NCI-H2196 (cell line): ENCODE measurements around the gene DGCR2.

ENCODE experiments used
- DNase-seq: peaks from one replicate; lab custom pipeline; 2025; ENCODE audit not compliant: unreplicated experiment; lab: John Stamatoyannopoulos, UW

DGCR2 gene

DNA sequence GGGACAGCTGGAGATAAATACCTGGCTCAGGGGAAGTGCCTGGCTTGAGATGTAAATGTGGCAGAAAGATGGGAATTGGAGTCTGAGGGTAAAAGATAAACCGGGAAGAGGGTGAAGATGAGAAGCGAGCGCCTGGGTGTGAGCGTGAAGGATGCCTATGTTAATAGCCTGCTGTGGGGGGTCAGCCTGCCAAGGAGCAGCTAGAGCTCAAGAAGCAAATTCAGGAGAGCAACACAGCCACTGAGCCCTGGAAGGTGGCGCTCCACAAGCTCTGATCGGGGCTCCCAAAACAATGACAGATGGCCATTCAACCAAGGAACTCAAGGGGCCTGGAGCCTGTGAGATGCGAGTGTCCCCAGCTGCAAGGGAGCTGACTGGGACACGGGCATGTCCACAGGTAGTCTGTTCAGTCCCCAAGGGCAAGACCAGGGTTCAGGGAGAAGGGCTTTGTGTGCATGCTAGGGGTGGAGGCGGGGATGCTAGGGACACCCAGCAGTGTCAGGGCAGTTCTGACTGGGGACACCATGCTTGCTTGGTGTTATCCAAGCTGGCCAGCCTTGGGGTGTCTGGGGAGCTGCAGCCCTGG lies 25.1 kb upstream of the DGCR2 start:
- DNase-seq: no peak

DNA sequence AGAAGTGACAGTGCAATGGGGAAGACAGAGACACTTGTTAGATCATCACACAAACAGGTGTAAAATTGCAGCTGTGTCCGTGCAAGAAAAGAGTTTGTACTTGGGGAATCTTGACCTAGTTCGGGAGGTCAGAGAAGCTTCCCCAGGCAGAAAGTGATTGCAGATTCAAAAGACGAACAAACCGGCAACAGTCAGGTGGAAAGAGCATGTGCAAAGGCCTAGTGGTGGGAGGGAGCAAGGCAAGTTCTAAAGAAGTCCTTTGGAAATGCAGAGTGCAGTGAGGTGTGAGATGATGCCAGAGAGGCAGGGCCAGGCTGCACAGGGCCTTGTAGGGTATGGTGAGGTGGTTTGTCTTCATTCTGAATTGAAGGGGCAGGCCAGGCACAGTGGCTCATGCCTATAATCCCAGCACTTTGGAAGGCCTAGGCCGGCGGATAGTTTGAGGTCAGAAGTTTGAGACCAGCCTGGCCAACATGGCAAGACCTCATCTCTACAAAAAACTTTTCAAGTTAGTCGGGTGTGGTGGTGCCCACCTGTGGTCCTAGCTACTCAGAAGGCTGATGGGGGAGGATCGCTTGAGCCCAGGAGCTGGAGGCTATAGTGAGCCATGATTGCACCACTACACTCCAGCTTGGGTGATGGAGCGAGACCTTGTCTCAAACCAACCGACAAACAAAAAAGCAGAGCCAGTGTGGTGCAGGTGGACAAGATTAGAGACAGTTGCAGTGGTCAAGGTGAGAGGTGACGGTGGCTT lies 24.2 kb upstream of the DGCR2 start:
- no peak for DNase-seq

DNA sequence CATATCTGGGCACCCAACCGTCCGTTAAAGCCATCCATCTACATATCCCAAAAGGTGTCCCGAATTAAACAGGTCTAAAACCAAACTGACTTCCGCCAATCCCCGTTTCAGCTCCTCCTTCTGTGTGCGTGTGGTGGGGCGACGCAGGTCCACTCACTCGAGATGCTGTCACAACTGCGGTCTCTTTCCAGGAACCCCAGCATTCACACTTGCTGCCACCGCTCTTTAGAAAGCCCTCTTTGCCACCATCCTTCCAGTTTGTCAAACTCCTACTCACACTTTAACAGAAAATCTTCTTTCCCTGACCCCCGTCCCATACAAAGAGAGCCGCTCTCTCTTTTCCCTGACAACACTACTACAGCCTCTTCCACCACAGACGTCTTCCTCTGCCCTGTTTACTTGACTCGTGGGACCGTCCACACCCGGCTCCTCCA lies 21.8 kb upstream of the DGCR2 start:
- DNase-seq: no peak

GRCh38 chr22:19143212-19143611 lies 21.0 kb upstream of the DGCR2 start:
- DNase-seq: no peak

DNA sequence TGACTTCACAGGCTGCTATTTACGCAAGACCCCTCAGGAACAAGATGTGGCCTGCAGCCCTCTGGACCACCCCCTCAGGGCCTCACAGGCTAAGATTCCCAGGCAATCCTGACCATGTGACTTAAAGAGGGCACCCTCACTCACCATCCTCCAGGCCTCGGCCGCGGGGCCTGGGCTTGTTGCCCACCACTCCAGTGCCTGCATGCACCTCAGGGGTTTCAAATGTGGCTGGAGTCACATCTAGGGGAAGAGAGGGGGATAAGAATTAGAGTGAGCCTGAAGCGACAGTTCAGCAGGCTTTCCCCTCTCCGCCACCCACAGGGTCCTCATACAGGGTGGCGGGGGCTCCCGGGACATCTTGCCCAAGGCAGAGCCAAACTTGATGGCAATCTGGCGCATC lies 20.2 kb upstream of the DGCR2 start:
- DNase-seq: no peak

DNA sequence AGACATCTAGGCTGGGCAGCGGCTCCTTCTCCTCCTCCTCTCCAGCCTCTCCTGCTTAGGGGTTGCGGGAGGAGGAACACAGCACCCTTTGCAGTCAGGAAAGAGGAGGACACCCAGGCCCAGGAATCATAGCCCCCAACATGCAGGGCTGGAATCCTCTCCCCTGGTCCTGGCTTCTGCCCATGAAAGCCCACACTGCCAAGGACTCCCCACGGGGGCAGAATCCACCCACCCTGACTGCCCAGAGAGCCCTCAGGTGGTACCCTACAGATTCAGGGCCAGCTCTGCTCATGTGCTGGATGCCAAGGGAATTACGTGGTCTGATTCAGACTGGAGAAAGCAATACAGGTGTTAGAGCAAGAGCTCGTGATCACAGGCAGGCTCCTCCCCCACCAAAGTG lies 17.8 kb upstream of the DGCR2 start:
- no peak for DNase-seq

- no peak for DNase-seq
These were observed 16.8 kb upstream of the DGCR2 start for GRCh38 chr22:19139001-19139356.

GRCh38 chr22:19138217-19139000 lies 16.2 kb upstream of the DGCR2 start:
- no peak for DNase-seq

- no peak for DNase-seq
These were observed 15.4 kb upstream of the DGCR2 start for GRCh38 chr22:19137384-19138216.

DNA sequence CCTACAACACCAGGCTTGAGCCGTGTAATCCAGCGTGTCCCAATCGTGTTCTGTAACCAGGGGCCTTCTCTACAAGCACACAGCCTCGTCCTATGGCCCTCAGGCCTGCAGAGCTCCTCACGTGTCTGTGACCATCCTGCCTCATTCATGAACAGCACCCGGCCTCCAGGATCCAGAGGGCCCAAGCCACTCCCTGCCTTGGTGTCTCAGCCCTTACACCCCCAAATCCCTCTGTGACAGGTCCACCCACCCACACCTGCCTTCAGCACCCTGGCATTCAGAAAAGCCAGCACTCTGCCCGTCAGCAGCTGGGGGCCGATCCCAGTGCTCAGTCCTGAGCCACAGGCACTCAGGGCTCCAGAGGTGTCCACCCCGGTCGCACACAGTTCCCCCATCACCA lies 14.7 kb upstream of the DGCR2 start:
- no peak for DNase-seq

DNA sequence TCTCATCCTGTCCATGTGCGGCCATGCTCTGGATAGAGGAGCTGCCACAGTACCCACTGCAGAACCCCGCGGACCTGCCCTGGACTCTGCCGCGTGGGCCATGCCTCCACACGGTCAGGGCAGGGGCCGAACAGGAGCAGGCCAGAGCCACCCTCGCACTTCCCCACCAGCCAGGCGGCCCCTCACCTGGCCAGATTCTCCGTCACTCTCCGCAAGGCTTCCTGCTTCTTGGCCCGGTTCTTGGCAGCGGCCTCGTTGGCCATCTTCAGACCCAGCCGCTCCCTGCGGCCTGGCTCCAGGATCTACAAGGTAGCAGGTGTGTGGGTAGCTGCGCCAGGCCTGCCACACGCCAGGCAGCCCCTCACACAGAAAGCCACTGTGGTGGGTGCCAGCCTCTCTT lies 12.7 kb upstream of the DGCR2 start:
- DNase-seq: no peak

- no peak for DNase-seq
These were observed 12.1 kb upstream of the DGCR2 start for GRCh38 chr22:19134176-19134831.

- no peak for DNase-seq
These were observed 11.3 kb upstream of the DGCR2 start for GRCh38 chr22:19133561-19133960.

- no peak for DNase-seq
These were observed 10.6 kb upstream of the DGCR2 start for GRCh38 chr22:19132693-19133400.

DNA sequence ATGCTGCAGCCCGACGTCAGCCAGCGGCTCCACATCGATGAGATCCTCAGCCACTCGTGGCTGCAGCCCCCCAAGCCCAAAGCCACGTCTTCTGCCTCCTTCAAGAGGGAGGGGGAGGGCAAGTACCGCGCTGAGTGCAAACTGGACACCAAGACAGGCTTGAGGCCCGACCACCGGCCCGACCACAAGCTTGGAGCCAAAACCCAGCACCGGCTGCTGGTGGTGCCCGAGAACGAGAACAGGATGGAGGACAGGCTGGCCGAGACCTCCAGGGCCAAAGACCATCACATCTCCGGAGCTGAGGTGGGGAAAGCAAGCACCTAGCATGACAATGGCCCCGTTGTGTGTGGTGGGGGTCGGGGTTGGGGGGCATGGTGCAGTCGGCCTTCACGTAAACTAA lies 9.9 kb upstream of the DGCR2 start:
- no peak for DNase-seq

- DNase-seq: no peak
These were observed 9.4 kb upstream of the DGCR2 start for GRCh38 chr22:19131685-19132015.

- DNase-seq: no peak
These were observed 8.9 kb upstream of the DGCR2 start, which contains the start of gene TSSK2 for GRCh38 chr22:19130959-19131684. TSS of gene TSSK2 (plus strand) at chr22:19131308. CDS start at chr22:19131400, 92 bp downstream.

DNA sequence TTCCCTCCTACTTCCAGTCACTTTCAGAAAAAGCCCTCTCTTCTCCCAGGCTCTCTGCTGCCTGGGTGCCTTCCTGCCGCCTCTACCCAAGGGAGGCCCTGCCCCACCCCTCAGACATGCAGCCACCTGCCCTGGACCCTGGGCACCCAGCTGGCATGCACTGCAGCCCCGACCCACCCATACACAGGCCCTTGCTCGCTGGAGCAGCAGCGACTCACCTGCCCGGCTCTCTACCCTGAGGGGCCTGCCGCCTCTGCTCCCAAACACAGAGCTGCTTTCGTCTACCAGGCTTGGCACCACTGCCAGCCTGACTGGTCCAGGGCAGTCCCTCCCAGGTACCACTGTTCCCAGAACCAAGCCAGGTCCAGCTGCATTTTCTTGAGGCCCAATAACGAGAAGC lies 7.7 kb upstream of the DGCR2 start:
- no peak for DNase-seq

- no peak for DNase-seq
These were observed 6.9 kb upstream of the DGCR2 start for GRCh38 chr22:19128946-19129727.
